ENCODE results near the gene NOD2. TPM values are rescaled to one million over a fixed set of nuclear protein-coding genes. Genes with fewer than 3 reads are reported as not detected.

The NOD2 gene
- total RNA-seq, 1 experiment from 2014 or later = 0.17 TPM

- Histone ChIP-seq H3K27ac (ENCODE audit: insufficient read length, low read depth, low read length) (no peak overlapping the region), H3K23me2 (ENCODE audit: insufficient read length, low read depth, low read length, poor library complexity, severe bottlenecking) (no peaks in the 10 kb centered on the region), H3K79me1 (ENCODE audit: insufficient read depth, low read depth, low read length, poor library complexity, severe bottlenecking) (no peaks in the 10 kb centered on the region), H3K4ac (ENCODE audit: low read depth, low read length) (no peak overlapping the region), H2BK12ac (ENCODE audit: insufficient read length, low read depth, low read length) (no peak overlapping the region), H2BK20ac (ENCODE audit: low read depth, low read length, poor library complexity, severe bottlenecking) (no peak overlapping the region), H3K56ac (ENCODE audit: insufficient read length, low read depth, low read length) (no peak overlapping the region), H3K27me3 (ENCODE audit: insufficient read depth, low read length) (no peaks in the 10 kb centered on the region), H2BK5ac (ENCODE audit: insufficient read length, low read length) (no peak overlapping the region), H3K18ac (ENCODE audit: insufficient read length, low read depth, low read length) (no peak overlapping the region), H4K20me1 (ENCODE audit: control insufficient read depth, insufficient read depth, insufficient read length) (no peaks in the 10 kb centered on the region), H4K8ac (replicated peaks; ENCODE audit: insufficient read length, low read depth, low read length) (no peak overlapping the region), H3K4me2 (ENCODE audit: insufficient read depth, insufficient read length, low read length) (no peak overlapping the region), H2AFZ (ENCODE audit: low read length) (no peak overlapping the region), H3K9me3 (ENCODE audit: control insufficient read depth, low read depth, low read length) (peaks cover 4% of the 10 kb centered on the region), H4K91ac (ENCODE audit: insufficient read length, low read depth, low read length) (no peak overlapping the region), H3K14ac (ENCODE audit: insufficient read depth, low read length) (no peak overlapping the region), H2BK120ac (ENCODE audit: low read depth, low read length, poor library complexity, severe bottlenecking) (no peak overlapping the region), H2BK15ac (ENCODE audit: low read depth, low read length) (no peak overlapping the region), H3T11ph (ENCODE audit: low read length) (no peak overlapping the region), H3K9ac (ENCODE audit: extremely low read depth, insufficient read length, low read length) (no peak overlapping the region), H3K79me2 (ENCODE audit: insufficient read depth, low read length) (no peaks in the 10 kb centered on the region), H4K5ac (ENCODE audit: insufficient read length, low read depth, low read length) (no peak overlapping the region), H2AK5ac (ENCODE audit: insufficient read length, low read length) (no peak overlapping the region), H3K23ac (ENCODE audit: insufficient read length, low read depth, low read length) (no peak overlapping the region), H3K4me1 (ENCODE audit: insufficient read depth, low read length) (no peaks in the 10 kb centered on the region; the same call in 1 of the 2 replicates)
- no peak for DNase-seq
- Mint-ChIP-seq H3K4me1 (peaks cover 12 to 14% of the 10 kb centered on the region in 2 experiments), H3K4me3 (no peak overlapping the region), H3K27me3 (ENCODE audit: low read depth) (peaks cover 3% of the 10 kb centered on the region; the same call in 1 of the 2 replicates), H3K9me3 (peaks cover 0 to 3% of the 10 kb centered on the region in 2 experiments; a peak in 2 of 5 replicates), H3K27ac (no peak overlapping the region), H3K36me3 (ENCODE audit: insufficient read depth in 1 of 3, low read depth in 3 of 3) (no peaks in the 10 kb centered on the region)
- no CpG with 5 or more reads among the region's 2 CpGs for WGBS (ENCODE audit: extremely low coverage, insufficient read length, low lambda C conversion rate)
- TF ChIP-seq CTCF (conservative IDR thresholded peaks at IDR 0.05) = no peak
Measured at GRCh38 chr16:50722960-50723359, 29.6 kb downstream of the NOD2 start.

Measured in H9 (cell line).